H9 (cell line): Measurements from ENCODE around the gene GPR137B. TPM values are rescaled to one million over a fixed set of nuclear protein-coding genes. Genes with fewer than 3 reads are reported as not detected.

Experiments used
- DNase-seq: peaks from one replicate; pipeline ENCODE4 v3.0.0-alpha.2; 2017
- H2AFZ ChIP-seq: one replicate; pipeline ENCODE4 v1.6.1; 2013; ENCODE audit warnings: mild to moderate bottlenecking, low read length, control low read depth, moderate library complexity
- H2AK5ac ChIP-seq: 2 replicates; pipeline ENCODE4 v1.6.1; 2013; ENCODE audit warnings: low read length, control low read depth, mixed read lengths; ENCODE audit not compliant: insufficient read length
- H2BK120ac ChIP-seq: one replicate; pipeline ENCODE4 v1.6.1; 2013; ENCODE audit warnings: low read depth, mild to moderate bottlenecking, low read length, control low read depth, inconsistent platforms; ENCODE audit not compliant: poor library complexity, severe bottlenecking
- H2BK12ac ChIP-seq: 2 replicates; pipeline ENCODE4 v1.6.1; 2013; ENCODE audit warnings: low read length, control low read depth, mixed read lengths, low read depth; ENCODE audit not compliant: insufficient read length
- H2BK15ac ChIP-seq: 2 replicates; pipeline ENCODE4 v1.6.1; 2013; ENCODE audit warnings: low read depth, low read length, control low read depth
- H2BK20ac ChIP-seq: one replicate; pipeline ENCODE4 v1.6.1; 2013; ENCODE audit warnings: low read depth, mild to moderate bottlenecking, low read length, control low read depth, inconsistent platforms; ENCODE audit not compliant: poor library complexity, severe bottlenecking
- H2BK5ac ChIP-seq: 2 replicates; pipeline ENCODE4 v1.6.1; 2013; ENCODE audit warnings: low read length, control low read depth, mixed read lengths; ENCODE audit not compliant: insufficient read length
- H3K14ac ChIP-seq: 2 replicates; pipeline ENCODE4 v1.6.1; 2013; ENCODE audit warnings: low read length, control low read depth; ENCODE audit not compliant: insufficient read depth
- H3K18ac ChIP-seq: 2 replicates; pipeline ENCODE4 v1.6.1; 2013; ENCODE audit warnings: low read depth, mild to moderate bottlenecking, mixed read lengths, low read length, control low read depth; ENCODE audit not compliant: insufficient read length
- H3K23ac ChIP-seq: 2 replicates; pipeline ENCODE4 v1.6.1; 2013; ENCODE audit warnings: low read length, control low read depth, mixed read lengths, low read depth; ENCODE audit not compliant: insufficient read length
- H3K23me2 ChIP-seq: 2 replicates; pipeline ENCODE4 v1.6.1; 2013; ENCODE audit warnings: low read depth, mild to moderate bottlenecking, mixed read lengths, low read length, control low read depth; ENCODE audit not compliant: insufficient read length, poor library complexity, severe bottlenecking
- H3K27ac ChIP-seq: 2 replicates; pipeline ENCODE4 v1.5.1; 2013; ENCODE audit warnings: low read length, control low read depth, mixed read lengths, low read depth; ENCODE audit not compliant: insufficient read length
- H3K27me3 ChIP-seq: 2 replicates; pipeline ENCODE4 v1.6.1; 2013; ENCODE audit warnings: low read length, control low read depth, inconsistent platforms; ENCODE audit not compliant: insufficient read depth
- H3K4ac ChIP-seq: 2 replicates; pipeline ENCODE4 v1.6.1; 2013; ENCODE audit warnings: low read depth, mild to moderate bottlenecking, control low read depth, inconsistent platforms, low read length, moderate library complexity
- H3K4me1 ChIP-seq: 2 replicates; pipeline ENCODE4 v1.6.1; 2013; ENCODE audit warnings: low read length, control low read depth, inconsistent platforms; ENCODE audit not compliant: insufficient read depth
- H3K4me2 ChIP-seq: 2 replicates; pipeline ENCODE4 v1.6.1; 2013; ENCODE audit warnings: low read length, control low read depth, mixed read lengths; ENCODE audit not compliant: insufficient read length, insufficient read depth
- H3K56ac ChIP-seq: 2 replicates; pipeline ENCODE4 v1.6.1; 2013; ENCODE audit warnings: low read depth, mild to moderate bottlenecking, mixed read lengths, low read length, control low read depth; ENCODE audit not compliant: insufficient read length
- H3K79me1 ChIP-seq: 2 replicates; pipeline ENCODE4 v1.6.1; 2013; ENCODE audit warnings: low read depth, mild to moderate bottlenecking, moderate library complexity, low read length, control low read depth, inconsistent platforms; ENCODE audit not compliant: insufficient read depth, poor library complexity, severe bottlenecking
- H3K79me2 ChIP-seq: 2 replicates; pipeline ENCODE4 v1.6.1; 2013; ENCODE audit warnings: low read length, control low read depth, inconsistent platforms; ENCODE audit not compliant: insufficient read depth
- H3K9ac ChIP-seq: 2 replicates; pipeline ENCODE4 v1.6.1; 2013; ENCODE audit warnings: low read length, control low read depth, mixed read lengths; ENCODE audit not compliant: insufficient read length; ENCODE audit errors: extremely low read depth
- H3K9me3 ChIP-seq: one replicate; pipeline ENCODE4 v1.6.1; 2013; ENCODE audit warnings: low read depth, low read length, inconsistent platforms; ENCODE audit not compliant: control insufficient read depth
- H3T11ph ChIP-seq: one replicate; pipeline ENCODE4 v1.6.1; 2013; ENCODE audit warnings: mild to moderate bottlenecking, low read length, control low read depth, inconsistent platforms
- H4K20me1 ChIP-seq: one replicate; pipeline ENCODE4 v1.6.1; 2013; ENCODE audit not compliant: control insufficient read depth, insufficient read length, insufficient read depth
- H4K5ac ChIP-seq: 2 replicates; pipeline ENCODE4 v1.6.1; 2013; ENCODE audit warnings: low read depth, mild to moderate bottlenecking, mixed read lengths, low read length, control low read depth; ENCODE audit not compliant: insufficient read length
- H4K8ac ChIP-seq: replicated peaks from 2 replicates; pipeline ENCODE4 v1.6.1; 2013; ENCODE audit warnings: low read length, control low read depth, mixed read lengths, low read depth; ENCODE audit not compliant: insufficient read length
- H4K91ac ChIP-seq: 2 replicates; pipeline ENCODE4 v1.6.1; 2013; ENCODE audit warnings: low read depth, mild to moderate bottlenecking, moderate library complexity, mixed read lengths, low read length, control low read depth; ENCODE audit not compliant: insufficient read length
- H3K27ac Mint-ChIP-seq, 3 experiments: 2 replicates in 2 of 3; 3 replicates in 1 of 3; pipeline ENCODE4 v1.8.0; 2020 to 2021; ENCODE audit warnings: mixed read lengths in 3 of 3, mild to moderate bottlenecking in 1 of 3, moderate library complexity in 1 of 3
- H3K27me3 Mint-ChIP-seq: 2 replicates; pipeline ENCODE4 v1.8.0; 2021; ENCODE audit warnings: low read depth, mild to moderate bottlenecking, moderate library complexity, mixed read lengths
- H3K36me3 Mint-ChIP-seq, 3 experiments: 2 replicates in 2 of 3; 3 replicates in 1 of 3; pipeline ENCODE4 v1.8.0; 2020 to 2021; ENCODE audit warnings: low read depth in 3 of 3, mixed read lengths in 3 of 3; ENCODE audit not compliant: insufficient read depth in 1 of 3
- H3K4me1 Mint-ChIP-seq, 2 experiments: 2 replicates each; pipeline ENCODE4 v1.8.0; 2020; ENCODE audit warnings: mixed read lengths in 2 of 2
- H3K4me3 Mint-ChIP-seq, 2 experiments: 2 replicates in 1 of 2; 3 replicates in 1 of 2; pipeline ENCODE4 v1.8.0; 2020 to 2021; ENCODE audit warnings: mild to moderate bottlenecking in 2 of 2, mixed read lengths in 2 of 2, moderate library complexity in 1 of 2
- H3K9me3 Mint-ChIP-seq, 2 experiments: 2 replicates in 1 of 2; 3 replicates in 1 of 2; pipeline ENCODE4 v1.8.0; 2020; ENCODE audit warnings: mild to moderate bottlenecking in 2 of 2, mixed read lengths in 2 of 2, moderate library complexity in 1 of 2
- CTCF ChIP-seq: fragments of 200-600 bp; sonication (generic); conservative IDR thresholded peaks from 3 replicates; pipeline ENCODE4 v1.8.0; 2021; ENCODE audit warnings: antibody characterized with exemption, mild to moderate bottlenecking
- WGBS: extraction: QIAGEN DNeasy Blood & Tissue Kit; methylation state at CpG from one replicate; pipeline ENCODE4 v1.1.7; 2013; ENCODE audit warnings: missing lambda C conversion rate, low lambda C conversion rate, mixed read lengths; ENCODE audit not compliant: insufficient read length; ENCODE audit errors: extremely low coverage; 5-methylcytosine and 5-hydroxymethylcytosine counted together
- total RNA-seq: library from RNA; stranded (reverse); gene quantifications from 2 replicates; pipeline ENCODE4 v1.2.1, GENCODE V29; 2021

GPR137B gene
- total RNA-seq, 1 experiment from 2014 or later: 5.9 TPM

- no peak overlapping the region for H2BK15ac ChIP-seq
- no peak overlapping the region for H2AK5ac ChIP-seq
- no peak overlapping the region for H3K18ac ChIP-seq
- H2AFZ ChIP-seq: no peak overlapping the region
- Mint-ChIP-seq H3K4me3 (no peak overlapping the region), H3K27ac (no peak overlapping the region), H3K4me1 (no peaks in the 10 kb centered on the region), H3K9me3 (no peaks in the 10 kb centered on the region), H3K36me3 (no peaks in the 10 kb centered on the region; a peak in 1 of 7 replicates), H3K27me3 (no peaks in the 10 kb centered on the region)
- no peak overlapping the region for H4K8ac ChIP-seq
- H3K23me2 ChIP-seq: no peaks in the 10 kb centered on the region
- H3K4ac ChIP-seq: no peak overlapping the region
- no peak overlapping the region for H2BK5ac ChIP-seq
- H3K4me1 ChIP-seq: no peaks in the 10 kb centered on the region
- H3K9me3 ChIP-seq: no peaks in the 10 kb centered on the region
- no peak overlapping the region for H3K27ac ChIP-seq
- H3K79me2 ChIP-seq: no peaks in the 10 kb centered on the region
- no peak overlapping the region for H2BK12ac ChIP-seq
- H3K79me1 ChIP-seq: no peaks in the 10 kb centered on the region
- no peak overlapping the region for H3K14ac ChIP-seq
- no peak overlapping the region for H3T11ph ChIP-seq
- H3K27me3 ChIP-seq: no peaks in the 10 kb centered on the region
- H2BK20ac ChIP-seq: no peak overlapping the region
- H2BK120ac ChIP-seq: no peak overlapping the region
- H3K4me2 ChIP-seq: no peak overlapping the region
- H4K91ac ChIP-seq: no peak overlapping the region
- no CpG with 5 or more reads among the region's 1 CpG for WGBS
- TF ChIP-seq CTCF: no peak
- H4K20me1 ChIP-seq: no peaks in the 10 kb centered on the region
- no peak overlapping the region for H3K56ac ChIP-seq
- H3K9ac ChIP-seq: no peak overlapping the region
- no peak overlapping the region for H3K23ac ChIP-seq
- no peak overlapping the region for H4K5ac ChIP-seq
- no peak for DNase-seq
Observed at GRCh38 chr1:236239092-236239585, 96.8 kb downstream of the GPR137B start.
